GM19455 (cell line): ENCODE data around the gene TANK.

Experiments used
- ATAC-seq: cut with Tn5 transposase; IDR thresholded peaks from one replicate; pipeline ENCODE4 v1.9.1; 2021; ENCODE audit not compliant: unreplicated experiment

Gene TANK

GRCh38 chr2:161223139-161223732 lies 63.0 kb downstream of the TANK start:
- peak; percentile 78 for ATAC-seq

GRCh38 chr2:161228511-161229240 lies 68.4 kb downstream of the TANK start:
- no peak for ATAC-seq

- no peak for ATAC-seq
Measured at GRCh38 chr2:161230959-161231358, 70.7 kb downstream of the TANK start.

GRCh38 chr2:161232571-161232970 lies 72.3 kb downstream of the TANK start:
- ATAC-seq: no peak

GRCh38 chr2:161233858-161234431 lies 73.7 kb downstream of the TANK start:
- ATAC-seq: no peak

DNA sequence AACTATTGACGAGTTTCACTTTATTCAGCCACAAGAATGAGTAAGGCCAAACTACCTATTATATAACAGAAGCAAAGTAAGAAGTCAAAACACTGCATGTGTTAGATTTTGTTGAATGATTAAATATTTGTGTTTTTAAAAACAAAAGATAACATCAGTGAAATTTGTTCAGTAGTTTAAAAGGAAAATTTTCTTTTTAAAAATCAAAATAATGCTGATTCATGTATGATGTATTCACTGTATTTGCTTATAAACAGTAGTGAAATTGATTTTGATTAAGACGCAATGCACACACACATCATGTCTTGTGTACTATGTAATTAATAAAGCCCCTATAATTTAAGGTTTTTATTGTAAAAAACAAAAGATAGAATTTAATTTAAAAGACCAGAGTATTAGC lies 74.4 kb downstream of the TANK start:
- no peak for ATAC-seq

DNA sequence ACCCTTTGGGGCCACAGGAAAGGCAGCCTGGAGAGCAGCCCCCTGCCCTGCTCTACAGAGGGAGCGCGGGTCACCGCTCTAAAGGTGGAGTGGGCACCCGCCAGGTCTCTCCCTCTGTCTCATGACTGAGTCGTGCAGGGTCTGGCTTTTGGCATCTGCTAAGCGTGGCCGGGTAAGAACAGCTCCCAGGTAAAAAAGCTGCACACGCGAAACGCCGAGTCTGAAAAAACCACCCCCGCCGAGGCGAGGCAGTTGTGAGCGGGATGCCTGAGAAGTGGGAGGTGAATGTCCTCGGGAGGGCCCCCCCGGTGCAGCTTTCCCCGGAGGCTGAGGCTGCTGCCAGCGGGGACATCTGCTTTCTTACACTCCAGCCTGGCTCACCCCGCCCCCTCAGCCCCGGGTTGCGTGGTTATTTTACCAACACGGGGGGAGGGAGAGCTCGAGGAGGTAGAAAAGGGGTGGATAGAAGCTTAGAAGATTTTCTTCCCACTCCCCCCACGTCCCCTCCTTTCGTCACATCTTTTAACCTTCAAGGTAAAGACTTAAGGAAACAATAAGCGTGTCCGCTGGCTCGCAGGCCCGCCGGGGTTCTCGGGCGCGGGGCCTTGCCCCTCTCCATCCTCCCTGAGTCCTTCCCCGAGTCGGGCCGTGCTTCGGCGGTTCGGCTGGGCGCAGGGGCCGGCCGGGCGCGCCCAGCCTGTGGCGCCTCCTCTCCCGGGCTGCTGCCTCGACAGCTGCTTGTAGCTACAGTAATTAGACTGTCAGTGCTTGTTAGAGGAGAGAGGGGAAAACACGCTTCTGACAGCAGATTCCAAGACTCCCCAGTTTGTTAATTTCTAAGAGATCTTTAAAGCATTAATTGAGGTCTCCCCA lies 77.4 kb downstream of the TANK start:
- ATAC-seq: peak; percentile 46

DNA sequence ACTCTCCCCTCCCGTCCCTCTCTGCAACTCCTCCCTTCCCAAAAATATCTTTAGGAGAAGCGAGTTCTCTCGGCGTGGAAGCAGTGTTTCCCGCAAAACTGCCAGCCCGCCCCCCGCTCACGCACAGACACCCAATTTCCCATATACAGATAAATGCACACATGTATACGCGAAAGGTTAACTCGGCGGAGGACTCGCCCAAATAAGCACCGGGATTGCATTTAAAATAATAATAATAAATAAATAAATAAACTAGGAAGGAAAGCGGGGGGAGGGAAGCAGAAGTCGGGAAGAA lies 78.0 kb downstream of the TANK start:
- ATAC-seq: no peak

DNA sequence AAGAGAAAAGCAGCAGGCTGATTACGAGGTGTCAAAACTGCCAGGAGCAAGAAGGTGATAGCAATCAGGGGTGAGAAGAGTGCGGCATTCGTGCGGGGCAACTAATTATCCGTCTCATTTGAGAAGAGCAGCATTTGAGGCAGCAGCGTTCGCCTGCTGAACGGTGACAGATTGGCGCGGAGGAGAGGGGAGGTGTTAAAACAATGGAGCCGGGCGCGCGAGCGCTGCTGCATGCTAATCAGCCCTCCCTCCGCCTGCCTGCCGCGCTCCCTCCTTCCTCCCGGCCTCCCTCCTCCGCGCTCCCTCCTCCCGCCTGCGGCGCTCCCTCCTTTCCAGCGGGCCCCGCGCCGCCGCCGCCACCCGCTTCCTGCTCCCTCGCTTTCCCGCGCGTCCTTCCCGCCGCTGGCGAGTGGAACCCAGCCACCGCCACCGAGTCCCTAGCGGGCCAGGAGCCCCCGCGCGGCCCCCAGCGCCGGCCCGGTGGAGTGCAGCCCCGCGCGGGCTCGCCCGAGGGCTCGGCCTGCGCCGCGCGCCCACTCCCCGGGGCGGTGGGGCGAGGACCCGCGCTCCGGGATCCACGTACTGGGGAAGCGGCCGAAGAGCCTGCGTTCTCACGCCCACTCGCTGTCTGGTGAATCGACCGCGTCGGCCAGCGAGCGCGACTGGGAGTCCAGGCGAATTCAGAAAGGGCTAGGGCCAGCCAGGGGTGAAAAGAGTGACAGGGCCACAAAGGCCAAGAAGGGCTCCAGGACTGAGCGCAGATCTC lies 78.5 kb downstream of the TANK start:
- ATAC-seq: peak; percentile 45

GRCh38 chr2:161239326-161240109 lies 79.3 kb downstream of the TANK start:
- no peak for ATAC-seq

GRCh38 chr2:161241894-161242293 lies 81.7 kb downstream of the TANK start:
- ATAC-seq: no peak

GRCh38 chr2:161243312-161243711 lies 83.1 kb downstream of the TANK start:
- no peak for ATAC-seq

DNA sequence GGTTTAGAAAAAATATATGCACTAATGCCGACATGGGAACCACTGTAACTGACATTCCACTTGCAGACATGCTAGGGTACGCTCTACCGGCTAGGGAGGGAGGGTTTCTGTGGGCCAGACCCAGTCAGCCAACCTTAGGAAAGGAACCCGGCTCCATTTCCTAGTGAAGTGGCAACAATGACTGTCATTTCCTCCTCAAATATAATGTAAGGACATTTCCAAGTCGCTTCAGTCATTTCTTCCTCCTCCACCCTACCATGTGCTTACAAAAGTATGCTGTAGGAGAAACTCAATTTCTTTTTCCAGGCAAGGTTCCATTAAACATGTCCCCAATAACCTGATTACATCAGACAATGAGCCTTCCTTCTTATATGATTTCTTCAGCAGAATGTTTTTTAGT lies 83.7 kb downstream of the TANK start:
- no peak for ATAC-seq

GRCh38 chr2:161244387-161245260 lies 84.4 kb downstream of the TANK start:
- ATAC-seq: peak; percentile 88

DNA sequence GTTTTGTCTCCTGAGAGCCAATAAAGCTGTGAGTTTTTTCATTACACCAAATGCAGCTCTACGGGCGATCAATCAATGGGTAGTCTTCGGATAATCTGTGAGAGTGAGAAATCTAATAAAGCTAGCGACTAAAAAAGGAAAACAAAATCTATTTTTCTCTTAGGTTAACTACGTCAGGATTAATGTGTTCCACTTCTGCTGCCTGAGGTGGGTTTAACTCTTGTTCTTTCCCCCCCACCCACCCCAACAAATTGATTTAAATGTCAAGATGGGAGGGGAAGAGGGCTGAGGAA lies 85.0 kb downstream of the TANK start:
- ATAC-seq: no peak

- no peak for ATAC-seq
Measured at GRCh38 chr2:161245671-161246070, 85.4 kb downstream of the TANK start.

DNA sequence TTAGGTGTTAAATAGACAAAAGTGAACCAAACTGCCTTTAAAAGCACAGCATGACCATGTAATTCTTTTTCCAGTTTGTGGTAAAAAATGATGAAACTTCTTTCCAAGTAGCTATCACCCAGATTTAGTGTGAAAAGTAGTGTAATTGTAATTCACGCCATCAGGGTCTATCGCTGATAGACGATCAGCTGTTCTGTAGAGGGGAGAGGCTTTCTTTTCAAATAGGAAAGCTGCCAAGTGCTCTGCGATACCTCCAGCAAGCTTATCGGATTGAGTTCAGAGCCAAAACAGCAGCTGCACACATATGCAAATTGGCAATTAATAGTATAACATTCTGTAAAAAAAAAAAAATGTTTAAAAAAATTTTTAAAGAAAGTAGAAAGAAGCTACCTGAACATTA lies 86.1 kb downstream of the TANK start:
- ATAC-seq: no peak

DNA sequence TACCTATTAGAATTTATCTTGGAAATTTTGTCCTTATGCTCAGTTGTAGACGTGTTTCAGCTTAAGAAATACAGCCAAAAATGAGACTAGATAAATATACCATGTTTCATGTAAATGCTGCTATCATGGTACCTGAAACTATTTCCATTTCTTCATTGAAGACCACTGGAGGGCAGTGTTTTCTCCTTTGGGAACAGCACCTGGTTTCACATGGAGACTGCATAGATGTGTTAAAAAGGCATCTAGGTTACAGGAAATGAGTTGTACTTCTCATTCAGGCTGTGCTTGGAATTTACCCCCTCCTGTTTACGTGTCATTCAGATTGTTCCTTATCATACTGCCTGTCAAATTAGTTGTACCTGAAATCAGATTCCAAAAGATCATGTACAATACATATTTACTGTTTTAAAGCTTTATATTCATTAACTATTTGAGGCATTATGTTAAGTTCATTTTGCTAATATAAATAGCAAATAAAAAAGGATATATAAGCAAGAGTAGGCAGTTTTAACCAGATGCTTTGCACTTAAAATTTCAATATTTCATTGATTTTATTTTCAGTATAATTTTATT lies 90.7 kb downstream of the TANK start:
- peak; percentile 71 for ATAC-seq
